Activated naive CD8-positive, alpha-beta T cell treated with anti-CD3 and anti-CD28 coated beads, Interleukin-2, amount 10 ng/mL, durations not matched to agents 7 days and 5 days (primary cell): ENCODE measurements around the gene ELMO1. TPM values are rescaled to one million over a fixed set of nuclear protein-coding genes. Genes with fewer than 3 reads are reported as not detected.

ENCODE experiments used
- ATAC-seq: fragments of 150-1000 bp; cut with Tn5 transposase; one replicate; pipeline ENCODE4 v1.10.0; 2021; ENCODE audit warnings: low read depth, moderate library complexity
- POLR2A ChIA-PET: fragments of 350-600 bp; sonication (Branson Sonifier 250); formaldehyde crosslinking; loops from one replicate; lab custom pipeline; 2021; ENCODE audit warnings: antibody characterized with exemption; lab: Charles Lee
- DNase-seq: peaks from one replicate; pipeline ENCODE4 v3.0.0; 2021
- H3K27ac Mint-ChIP-seq: one replicate; pipeline ENCODE4 v1.8.0; 2022; ENCODE audit warnings: mild to moderate bottlenecking, mixed read lengths
- H3K27me3 Mint-ChIP-seq: one replicate; pipeline ENCODE4 v1.8.0; 2022; ENCODE audit warnings: mild to moderate bottlenecking, moderate library complexity, mixed read lengths
- H3K36me3 Mint-ChIP-seq: one replicate; pipeline ENCODE4 v1.8.0; 2021; ENCODE audit warnings: mild to moderate bottlenecking, mixed read lengths
- H3K4me1 Mint-ChIP-seq: one replicate; pipeline ENCODE4 v1.8.0; 2021; ENCODE audit warnings: mixed read lengths
- H3K4me3 Mint-ChIP-seq: one replicate; pipeline ENCODE4 v1.8.0; 2022; ENCODE audit warnings: mild to moderate bottlenecking, moderate library complexity, mixed read lengths
- H3K9me3 Mint-ChIP-seq: one replicate; pipeline ENCODE4 v1.8.0; 2021; ENCODE audit warnings: mixed read lengths
- total RNA-seq, 2 experiments: library from RNA; stranded (reverse); gene quantifications; one replicate each; pipeline ENCODE4 v1.2.3, GENCODE V29; 2021

Gene ELMO1
- total RNA-seq, 2 experiments from 2014 or later, result 73.4 to 78.6 TPM

GRCh38 chr7:37224746-37225145 is 223.9 kb downstream of the ELMO1 start:
- Mint-ChIP-seq H3K27ac (no peak overlapping the region), H3K27me3 (no peaks in the 10 kb centered on the region), H3K36me3 (peaks cover 8% of the 10 kb centered on the region), H3K4me3 (no peak overlapping the region), H3K9me3 (no peaks in the 10 kb centered on the region), H3K4me1 (peaks cover 4% of the 10 kb centered on the region)
- DNase-seq (no peak), ATAC-seq (no peak)
- POLR2A ChIA-PET, result no interaction called here

GRCh38 chr7:37220664-37221063 is 228.0 kb downstream of the ELMO1 start:
- POLR2A ChIA-PET, result no interaction called here
- Mint-ChIP-seq H3K27me3 (no peaks in the 10 kb centered on the region), H3K36me3 (peaks cover 15% of the 10 kb centered on the region), H3K4me3 (no peak overlapping the region), H3K9me3 (no peaks in the 10 kb centered on the region), H3K4me1 (peaks cover 4% of the 10 kb centered on the region), H3K27ac (no peak overlapping the region)
- DNase-seq (no peak), ATAC-seq (no peak)

- no peak for DNase-seq
- no peak for ATAC-seq
- POLR2A ChIA-PET, result no interaction called here
- Mint-ChIP-seq H3K27me3 (no peaks in the 10 kb centered on the region), H3K9me3 (no peaks in the 10 kb centered on the region), H3K27ac (no peak overlapping the region), H3K36me3 (peaks cover 12% of the 10 kb centered on the region), H3K4me3 (no peak overlapping the region), H3K4me1 (peaks cover 4% of the 10 kb centered on the region)
These were observed 229.7 kb downstream of the ELMO1 start for GRCh38 chr7:37218956-37219355.

GRCh38 chr7:37216923-37217322 is 231.7 kb downstream of the ELMO1 start:
- POLR2A ChIA-PET, result no interaction called here
- H3K27ac Mint-ChIP-seq, result no peak overlapping the region
- no peaks in the 10 kb centered on the region for H3K27me3 Mint-ChIP-seq
- H3K4me1 Mint-ChIP-seq, result peaks cover 4% of the 10 kb centered on the region
- H3K36me3 Mint-ChIP-seq, result peaks cover 16% of the 10 kb centered on the region
- H3K9me3 Mint-ChIP-seq, result no peaks in the 10 kb centered on the region
- no peak overlapping the region for H3K4me3 Mint-ChIP-seq
- DNase-seq (no peak), ATAC-seq (no peak)

GRCh38 chr7:37216156-37216852 is 232.4 kb downstream of the ELMO1 start:
- ATAC-seq, result no peak
- POLR2A ChIA-PET, result no interaction called here
- no peaks in the 10 kb centered on the region for H3K9me3 Mint-ChIP-seq

GRCh38 chr7:37215290-37215923 is 233.3 kb downstream of the ELMO1 start:
- no peak overlapping the region for H3K4me3 Mint-ChIP-seq
- no peaks in the 10 kb centered on the region for H3K9me3 Mint-ChIP-seq
- ATAC-seq (no peak), DNase-seq (no peak)
- no peak overlapping the region for H3K27ac Mint-ChIP-seq
- H3K4me1 Mint-ChIP-seq, result peaks cover 4% of the 10 kb centered on the region
- POLR2A ChIA-PET, result no interaction called here
- peaks cover 13% of the 10 kb centered on the region for H3K36me3 Mint-ChIP-seq
- H3K27me3 Mint-ChIP-seq, result no peaks in the 10 kb centered on the region

More at GRCh38 chr7:37216156-37216852, 232.4 kb downstream of the ELMO1 start:
- H3K36me3 Mint-ChIP-seq, result peaks cover 16% of the 10 kb centered on the region
- no peak overlapping the region for H3K27ac Mint-ChIP-seq
- H3K27me3 Mint-ChIP-seq, result no peaks in the 10 kb centered on the region
- no peak overlapping the region for H3K4me3 Mint-ChIP-seq
- no peak for DNase-seq
- H3K4me1 Mint-ChIP-seq, result peaks cover 4% of the 10 kb centered on the region

- no peaks in the 10 kb centered on the region for H3K27me3 Mint-ChIP-seq
- H3K27ac Mint-ChIP-seq, result no peak overlapping the region
- ATAC-seq, result no peak
- POLR2A ChIA-PET, result no interaction called here
- H3K4me1 Mint-ChIP-seq, result peaks cover 4% of the 10 kb centered on the region
- peaks cover 16% of the 10 kb centered on the region for H3K36me3 Mint-ChIP-seq
- H3K9me3 Mint-ChIP-seq, result no peaks in the 10 kb centered on the region
- no peak overlapping the region for H3K4me3 Mint-ChIP-seq
- DNase-seq, result no peak
These were observed 236.1 kb downstream of the ELMO1 start for GRCh38 chr7:37212556-37212955.

GRCh38 chr7:37212051-37212450 is 236.6 kb downstream of the ELMO1 start:
- ATAC-seq (no peak), DNase-seq (no peak)
- Mint-ChIP-seq H3K4me1 (peaks cover 4% of the 10 kb centered on the region), H3K4me3 (no peak overlapping the region), H3K36me3 (peaks cover 16% of the 10 kb centered on the region), H3K27ac (no peak overlapping the region), H3K27me3 (no peaks in the 10 kb centered on the region), H3K9me3 (no peaks in the 10 kb centered on the region)
- POLR2A ChIA-PET, result no interaction called here

- Mint-ChIP-seq H3K4me3 (no peak overlapping the region), H3K36me3 (peaks cover 15% of the 10 kb centered on the region), H3K9me3 (no peaks in the 10 kb centered on the region), H3K4me1 (peaks cover 2% of the 10 kb centered on the region), H3K27me3 (no peaks in the 10 kb centered on the region), H3K27ac (no peak overlapping the region)
- DNase-seq (no peak), ATAC-seq (no peak)
- POLR2A ChIA-PET, result interaction anchor here (1.4 kb wide), 1 partner anchor 142 kb away, joined by 3 read pairs; no protein-coding TSS in a partner anchor
These were observed 237.4 kb downstream of the ELMO1 start for GRCh38 chr7:37211097-37211880.

- Mint-ChIP-seq H3K9me3 (no peaks in the 10 kb centered on the region), H3K36me3 (peaks cover 19% of the 10 kb centered on the region), H3K4me1 (peaks cover 2% of the 10 kb centered on the region), H3K27ac (no peak overlapping the region), H3K4me3 (no peak overlapping the region), H3K27me3 (no peaks in the 10 kb centered on the region)
- DNase-seq, result no peak
- no peak for ATAC-seq
- POLR2A ChIA-PET, result no interaction called here
These were observed 239.5 kb downstream of the ELMO1 start for GRCh38 chr7:37209195-37209594.

GRCh38 chr7:37208528-37208927 is 240.1 kb downstream of the ELMO1 start:
- no peak overlapping the region for H3K4me3 Mint-ChIP-seq
- peaks cover 19% of the 10 kb centered on the region for H3K36me3 Mint-ChIP-seq
- H3K27ac Mint-ChIP-seq, result no peak overlapping the region
- no peaks in the 10 kb centered on the region for H3K27me3 Mint-ChIP-seq
- H3K9me3 Mint-ChIP-seq, result no peaks in the 10 kb centered on the region
- POLR2A ChIA-PET, result no interaction called here
- peaks cover 2% of the 10 kb centered on the region for H3K4me1 Mint-ChIP-seq
- no peak for DNase-seq
- peak; percentile 39 for ATAC-seq

GRCh38 chr7:37206192-37206591 is 242.5 kb downstream of the ELMO1 start:
- H3K4me1 Mint-ChIP-seq, result peaks cover 2% of the 10 kb centered on the region
- POLR2A ChIA-PET, result no interaction called here
- H3K36me3 Mint-ChIP-seq, result peaks cover 15% of the 10 kb centered on the region
- no peak for DNase-seq
- H3K27me3 Mint-ChIP-seq, result no peaks in the 10 kb centered on the region
- H3K4me3 Mint-ChIP-seq, result no peak overlapping the region
- H3K27ac Mint-ChIP-seq, result no peak overlapping the region
- no peak for ATAC-seq
- H3K9me3 Mint-ChIP-seq, result no peaks in the 10 kb centered on the region

GRCh38 chr7:37205451-37205850 is 243.2 kb downstream of the ELMO1 start:
- no peak for ATAC-seq
- Mint-ChIP-seq H3K4me1 (peaks cover 2% of the 10 kb centered on the region), H3K36me3 (peaks cover 15% of the 10 kb centered on the region), H3K9me3 (no peaks in the 10 kb centered on the region), H3K27ac (no peak overlapping the region), H3K27me3 (no peaks in the 10 kb centered on the region), H3K4me3 (no peak overlapping the region)
- DNase-seq, result no peak
- POLR2A ChIA-PET, result no interaction called here

- POLR2A ChIA-PET, result no interaction called here
- H3K9me3 Mint-ChIP-seq, result no peaks in the 10 kb centered on the region
- peaks cover 12% of the 10 kb centered on the region for H3K36me3 Mint-ChIP-seq
- DNase-seq (no peak), ATAC-seq (no peak)
- H3K27me3 Mint-ChIP-seq, result no peaks in the 10 kb centered on the region
- H3K27ac Mint-ChIP-seq, result no peak overlapping the region
- H3K4me3 Mint-ChIP-seq, result no peak overlapping the region
- peaks cover 10% of the 10 kb centered on the region for H3K4me1 Mint-ChIP-seq
These were observed 246.8 kb downstream of the ELMO1 start for GRCh38 chr7:37201876-37202198.
